ENCODE measurements around the gene IQGAP2.

The IQGAP2 gene

GRCh38 chr5:76642390-76643040, 239.4 kb downstream of the IQGAP2 start:
- no peaks in the 10 kb centered on the region for H4K20me1 ChIP-seq (ENCODE audit: insufficient read depth, low read length, poor library complexity, severe bottlenecking)
- no peak overlapping the region for H2AFZ ChIP-seq (ENCODE audit: low read length)
- H3K9me3 ChIP-seq (ENCODE audit: insufficient read depth, low read depth, low read length) = no peaks in the 10 kb centered on the region
- no peak overlapping the region for H3K4me3 ChIP-seq (ENCODE audit: low read length, poor library complexity, severe bottlenecking)
- no peak overlapping the region for H3K4me2 ChIP-seq (ENCODE audit: low read depth, low read length, poor library complexity, severe bottlenecking)
- H3K4me1 ChIP-seq (ENCODE audit: insufficient read depth, low read length, poor library complexity, severe bottlenecking) = no peaks in the 10 kb centered on the region
- peaks cover 64% of the 10 kb centered on the region for H3K36me3 ChIP-seq (ENCODE audit: insufficient read depth, low read length)
- no peaks in the 10 kb centered on the region for H3K79me2 ChIP-seq (ENCODE audit: insufficient read depth, low read length)
- TF ChIP-seq EZH2phosphoT487 (IDR thresholded peaks at IDR 0.05; ENCODE audit: borderline replicate concordance) (no peak), CTCF (conservative IDR thresholded peaks at IDR 0.05; ENCODE audit: low read length) (no peak)
- no peak overlapping the region for H3K9ac ChIP-seq (ENCODE audit: low read depth, low read length, poor library complexity, severe bottlenecking)
- no peaks in the 10 kb centered on the region for H3K27me3 ChIP-seq (ENCODE audit: insufficient read depth, low read length, poor library complexity, severe bottlenecking)
- H3F3A ChIP-seq (ENCODE audit: low read depth) = no peaks in the 10 kb centered on the region
- H3K9me2 ChIP-seq (replicated peaks; ENCODE audit: low read depth, low read length) = no peaks in the 10 kb centered on the region

- no peak for TF ChIP-seq CTCF (conservative IDR thresholded peaks at IDR 0.05; ENCODE audit: low read length)
- TF ChIP-seq EZH2phosphoT487 (IDR thresholded peaks at IDR 0.05; ENCODE audit: borderline replicate concordance) = no peak
- no peaks in the 10 kb centered on the region for H3K27me3 ChIP-seq (ENCODE audit: insufficient read depth, low read length, poor library complexity, severe bottlenecking)
- no peaks in the 10 kb centered on the region for H3K4me1 ChIP-seq (ENCODE audit: insufficient read depth, low read length, poor library complexity, severe bottlenecking)
- peaks cover 7% of the 10 kb centered on the region for H3K9me3 ChIP-seq (ENCODE audit: insufficient read depth, low read depth, low read length)
- peaks cover 69% of the 10 kb centered on the region for H3K36me3 ChIP-seq (ENCODE audit: insufficient read depth, low read length)
- no peak overlapping the region for H2AFZ ChIP-seq (ENCODE audit: low read length)
- no peak overlapping the region for H3K4me2 ChIP-seq (ENCODE audit: low read depth, low read length, poor library complexity, severe bottlenecking)
- no peaks in the 10 kb centered on the region for H4K20me1 ChIP-seq (ENCODE audit: insufficient read depth, low read length, poor library complexity, severe bottlenecking)
- no peaks in the 10 kb centered on the region for H3K79me2 ChIP-seq (ENCODE audit: insufficient read depth, low read length)
- H3K9ac ChIP-seq (ENCODE audit: low read depth, low read length, poor library complexity, severe bottlenecking) = no peak overlapping the region
- H3K9me2 ChIP-seq (replicated peaks; ENCODE audit: low read depth, low read length) = no peaks in the 10 kb centered on the region
- no peak overlapping the region for H3K4me3 ChIP-seq (ENCODE audit: low read length, poor library complexity, severe bottlenecking)
- no peaks in the 10 kb centered on the region for H3F3A ChIP-seq (ENCODE audit: low read depth)
These were observed 240.3 kb downstream of the IQGAP2 start for GRCh38 chr5:76643371-76643770.

- Histone ChIP-seq H3K36me3 (ENCODE audit: insufficient read depth, low read length) (peaks cover 66% of the 10 kb centered on the region), H2AFZ (ENCODE audit: low read length) (no peak overlapping the region), H3K79me2 (ENCODE audit: insufficient read depth, low read length) (no peaks in the 10 kb centered on the region), H3K9ac (ENCODE audit: low read depth, low read length, poor library complexity, severe bottlenecking) (no peak overlapping the region), H4K20me1 (ENCODE audit: insufficient read depth, low read length, poor library complexity, severe bottlenecking) (no peaks in the 10 kb centered on the region), H3K4me3 (ENCODE audit: low read length, poor library complexity, severe bottlenecking) (no peak overlapping the region), H3K9me3 (ENCODE audit: insufficient read depth, low read depth, low read length) (peaks cover 22% of the 10 kb centered on the region), H3K4me1 (ENCODE audit: insufficient read depth, low read length, poor library complexity, severe bottlenecking) (no peaks in the 10 kb centered on the region), H3K9me2 (replicated peaks; ENCODE audit: low read depth, low read length) (no peaks in the 10 kb centered on the region), H3K4me2 (ENCODE audit: low read depth, low read length, poor library complexity, severe bottlenecking) (no peak overlapping the region), H3K27me3 (ENCODE audit: insufficient read depth, low read length, poor library complexity, severe bottlenecking) (no peaks in the 10 kb centered on the region), H3F3A (ENCODE audit: low read depth) (no peaks in the 10 kb centered on the region)
- TF ChIP-seq EZH2phosphoT487 (IDR thresholded peaks at IDR 0.05; ENCODE audit: borderline replicate concordance) = no peak
- TF ChIP-seq CTCF (conservative IDR thresholded peaks at IDR 0.05; ENCODE audit: low read length) = no peak
These were observed 246.1 kb downstream of the IQGAP2 start for GRCh38 chr5:76649140-76649539.
